Neuronal stem cell (in vitro differentiated cells): ENCODE results near the gene PHACTR4.
"Not testable (repeated sequence)": the region's sequence is repeated elsewhere in the genome, so short reads cannot be mapped to it uniquely, and the experiment has no call there.

Source experiments
- DNase-seq: peaks from one replicate; pipeline ENCODE4 v3.0.0-alpha.2; 2013; ENCODE audit warnings: low spot score
- H2AFZ ChIP-seq: one replicate; pipeline ENCODE4 v1.6.1; 2013; ENCODE audit warnings: mild to moderate bottlenecking, low read length, inconsistent platforms
- H2AK5ac ChIP-seq: 2 replicates; pipeline ENCODE4 v1.6.1; 2013; ENCODE audit warnings: low read depth, mild to moderate bottlenecking, inconsistent platforms, low read length, moderate library complexity, mixed read lengths
- H2BK120ac ChIP-seq: 2 replicates; pipeline ENCODE4 v1.6.1; 2013; ENCODE audit warnings: low read depth, mild to moderate bottlenecking, inconsistent platforms, low read length, moderate library complexity, mixed read lengths
- H2BK12ac ChIP-seq: one replicate; pipeline ENCODE4 v1.6.1; 2013; ENCODE audit warnings: low read length, inconsistent platforms
- H2BK15ac ChIP-seq: 2 replicates; pipeline ENCODE4 v1.6.1; 2013; ENCODE audit warnings: mild to moderate bottlenecking, low read length, inconsistent platforms, mixed read lengths
- H2BK5ac ChIP-seq: one replicate; pipeline ENCODE4 v1.6.1; 2013; ENCODE audit warnings: inconsistent platforms, mild to moderate bottlenecking, low read length, moderate library complexity
- H3K14ac ChIP-seq: one replicate; pipeline ENCODE4 v1.6.1; 2013; ENCODE audit warnings: low read length, inconsistent platforms
- H3K18ac ChIP-seq: 2 replicates; pipeline ENCODE4 v1.6.1; 2013; ENCODE audit warnings: low read length, inconsistent platforms
- H3K23ac ChIP-seq: 2 replicates; pipeline ENCODE4 v1.6.1; 2013; ENCODE audit warnings: low read depth, mild to moderate bottlenecking, mixed read lengths, low read length, inconsistent platforms; ENCODE audit not compliant: poor library complexity
- H3K27ac ChIP-seq: replicated peaks from 3 replicates; pipeline ENCODE4 v1.5.1; 2013; ENCODE audit warnings: low read length, inconsistent platforms
- H3K27me3 ChIP-seq, 3 experiments: 2 replicates each; pipeline ENCODE4 v1.6.1; 2013; ENCODE audit warnings: low read length in 3 of 3, mild to moderate bottlenecking in 2 of 3, inconsistent platforms in 1 of 3, low read depth in 1 of 3, mixed read lengths in 1 of 3, moderate library complexity in 1 of 3; ENCODE audit not compliant: control insufficient read depth in 3 of 3, insufficient read depth in 3 of 3
- H3K36me3 ChIP-seq, 2 donors: replicated peaks in 1 of 2; 2 replicates each; pipeline ENCODE4 v1.6.1; 2013; ENCODE audit warnings: low read length in 2 of 2; ENCODE audit not compliant: control insufficient read depth in 2 of 2, insufficient read depth in 2 of 2
- H3K4ac ChIP-seq: 2 replicates; pipeline ENCODE4 v1.6.1; 2013; ENCODE audit warnings: inconsistent platforms, mild to moderate bottlenecking, low read length, moderate library complexity
- H3K4me1 ChIP-seq, 2 donors: 1 replicate in 1 of 2; 2 replicates in 1 of 2; pipeline ENCODE4 v1.6.1; 2013; ENCODE audit warnings: low read length in 2 of 2, low read depth in 1 of 2; ENCODE audit not compliant: control insufficient read depth in 2 of 2, insufficient read depth in 1 of 2
- H3K4me2 ChIP-seq: one replicate; pipeline ENCODE4 v1.6.1; 2013; ENCODE audit warnings: mild to moderate bottlenecking, low read length, inconsistent platforms; ENCODE audit not compliant: insufficient read depth, poor library complexity, severe bottlenecking
- H3K4me3 ChIP-seq, 2 donors: 2 replicates each; pipeline ENCODE4 v1.5.1; 2013; ENCODE audit warnings: low read length in 2 of 2, mild to moderate bottlenecking in 2 of 2, inconsistent platforms in 1 of 2, moderate library complexity in 1 of 2
- H3K79me1 ChIP-seq: one replicate; pipeline ENCODE4 v1.6.1; 2013; ENCODE audit warnings: low read depth, mild to moderate bottlenecking, inconsistent platforms, low read length, moderate library complexity
- H3K9ac ChIP-seq: one replicate; pipeline ENCODE4 v1.6.1; 2013; ENCODE audit warnings: mild to moderate bottlenecking, low read depth, low read length, inconsistent platforms; ENCODE audit not compliant: poor library complexity
- H3K9me3 ChIP-seq, 2 donors: replicated peaks in 1 of 2; 2 replicates each; pipeline versions ENCODE3 to v1.6.1; 2013; ENCODE audit warnings: low read length in 2 of 2, mild to moderate bottlenecking in 2 of 2, inconsistent platforms in 1 of 2, low read depth in 1 of 2, mixed read lengths in 1 of 2, moderate library complexity in 1 of 2; ENCODE audit not compliant: control insufficient read depth in 2 of 2, insufficient read depth in 1 of 2
- H4K8ac ChIP-seq: one replicate; pipeline ENCODE4 v1.6.1; 2013; ENCODE audit warnings: low read depth, mild to moderate bottlenecking, inconsistent platforms, low read length, moderate library complexity
- H4K91ac ChIP-seq: one replicate; pipeline ENCODE4 v1.6.1; 2013; ENCODE audit warnings: low read length, low read depth, mild to moderate bottlenecking, inconsistent platforms; ENCODE audit not compliant: poor library complexity
- whole genome bisulfite sequencing, 2 donors: extraction: QIAGEN DNeasy Blood & Tissue Kit; methylation state at CpG; one replicate each; pipeline ENCODE4 v1.1.7; 2013; ENCODE audit warnings: missing lambda C conversion rate in 2 of 2, mixed read lengths in 1 of 2; ENCODE audit not compliant: insufficient read length in 2 of 2, insufficient replicate concordance in 1 of 2; ENCODE audit errors: extremely low coverage in 2 of 2; 5-methylcytosine and 5-hydroxymethylcytosine counted together

The PHACTR4 gene

GRCh38 chr1:28514445-28514933 lies 144.9 kb downstream of the PHACTR4 start:
- H4K91ac ChIP-seq, H3K27me3 ChIP-seq, H3K27ac ChIP-seq, H3K4ac ChIP-seq, H2BK12ac ChIP-seq, H3K18ac ChIP-seq, H3K9me3 ChIP-seq, H2BK120ac ChIP-seq, H3K79me1 ChIP-seq, DNase-seq, H2BK5ac ChIP-seq, H4K8ac ChIP-seq, H3K23ac ChIP-seq, H3K14ac ChIP-seq, H3K4me2 ChIP-seq, H2AK5ac ChIP-seq, H3K4me1 ChIP-seq, H3K4me3 ChIP-seq, H3K9ac ChIP-seq, H2AFZ ChIP-seq, H2BK15ac ChIP-seq: not testable (repeated sequence)
- peaks cover 22 to 46% of the 10 kb centered on the region in 2 donors for H3K36me3 ChIP-seq
- no CpG with 5 or more reads among the region's 13 CpGs for WGBS, 2 donors

GRCh38 chr1:28516518-28516956 lies 147.0 kb downstream of the PHACTR4 start:
- Histone ChIP-seq H3K18ac (no peak overlapping the region), H3K27ac (no peak overlapping the region), H2BK5ac (no peak overlapping the region), H3K9me3 (no peaks in the 10 kb centered on the region), H3K4ac (no peak overlapping the region), H3K23ac (no peak overlapping the region), H3K14ac (no peak overlapping the region), H3K9ac (no peak overlapping the region), H2BK120ac (no peak overlapping the region), H3K27me3 (no peaks in the 10 kb centered on the region), H2AFZ (no peak overlapping the region), H3K79me1 (peaks cover 8% of the 10 kb centered on the region), H3K4me1 (peaks cover 6 to 7% of the 10 kb centered on the region in 2 donors), H3K36me3 (peaks cover 7 to 39% of the 10 kb centered on the region in 2 donors), H4K8ac (no peak overlapping the region), H3K4me2 (no peak overlapping the region), H2AK5ac (no peak overlapping the region), H2BK12ac (no peak overlapping the region), H3K4me3 (no peak overlapping the region), H2BK15ac (no peak overlapping the region), H4K91ac (no peak overlapping the region)
- WGBS, 2 donors: no CpG with 5 or more reads among the region's 1 CpG
- no peak for DNase-seq

- no peak overlapping the region for H3K27ac ChIP-seq
- H3K18ac ChIP-seq: no peak overlapping the region
- no peak overlapping the region for H2AK5ac ChIP-seq
- H3K36me3 ChIP-seq: peaks cover 6 to 37% of the 10 kb centered on the region in 2 donors
- H3K23ac ChIP-seq: no peak overlapping the region
- peak overlapping the region; percentile 96 for H2AFZ ChIP-seq
- H3K9me3 ChIP-seq: no peaks in the 10 kb centered on the region
- no peak overlapping the region for H2BK5ac ChIP-seq
- H4K8ac ChIP-seq: no peak overlapping the region
- peak overlapping the region; percentile 12 for H3K14ac ChIP-seq
- no peak overlapping the region for H2BK120ac ChIP-seq
- H3K27me3 ChIP-seq: no peaks in the 10 kb centered on the region
- H2BK15ac ChIP-seq: no peak overlapping the region
- no peak for DNase-seq
- no peak overlapping the region for H2BK12ac ChIP-seq
- no CpG with 5 or more reads among the region's 7 CpGs for WGBS, 2 donors
- peaks cover 11% of the 10 kb centered on the region for H3K79me1 ChIP-seq
- H3K4me1 ChIP-seq: peaks cover 6 to 7% of the 10 kb centered on the region in 2 donors
- H3K4me2 ChIP-seq: no peak overlapping the region
- H3K4me3 ChIP-seq: peak overlapping the region; percentile 3 to 73
- H3K4ac ChIP-seq: no peak overlapping the region
- H3K9ac ChIP-seq: no peak overlapping the region
- no peak overlapping the region for H4K91ac ChIP-seq
These were observed 148.1 kb downstream of the PHACTR4 start for GRCh38 chr1:28517649-28517999.

GRCh38 chr1:28518000-28518744 lies 148.6 kb downstream of the PHACTR4 start:
- H3K36me3 ChIP-seq: peaks cover 6 to 33% of the 10 kb centered on the region in 2 donors
- peak overlapping the region; percentile 73 to 94 for H3K4me3 ChIP-seq
- no peak overlapping the region for H2BK12ac ChIP-seq

More at GRCh38 chr1:28518000-28518744, 148.6 kb downstream of the PHACTR4 start:
- no CpG with 5 or more reads among the region's 92 CpGs for WGBS, 2 donors
- no peak overlapping the region for H2AK5ac ChIP-seq
- no peak overlapping the region for H2BK120ac ChIP-seq
- peak overlapping the region; percentile 99 for H3K18ac ChIP-seq
- H3K4me1 ChIP-seq: peaks cover 6 to 7% of the 10 kb centered on the region in 2 donors
- peak overlapping the region; percentile 96 for H3K23ac ChIP-seq
- H3K14ac ChIP-seq: peak overlapping the region; percentile 92
- H3K4ac ChIP-seq: no peak overlapping the region
- H3K9me3 ChIP-seq: no peaks in the 10 kb centered on the region
- H2BK5ac ChIP-seq: no peak overlapping the region
- DNase-seq: peak; percentile 89
- peak overlapping the region; percentile 70 for H3K4me2 ChIP-seq
- H3K27me3 ChIP-seq: no peaks in the 10 kb centered on the region
- no peak overlapping the region for H2BK15ac ChIP-seq
- H4K91ac ChIP-seq: no peak overlapping the region
- H4K8ac ChIP-seq: no peak overlapping the region
- H3K9ac ChIP-seq: peak overlapping the region; percentile 99
- peak overlapping the region; percentile 96 for H2AFZ ChIP-seq
- peak overlapping the region; percentile 91 for H3K27ac ChIP-seq
- peaks cover 11% of the 10 kb centered on the region for H3K79me1 ChIP-seq
